Heart left ventricle (tissue), 16 donors: Measurements from ENCODE around the gene SFRP5. TPM values are rescaled to one million over a fixed set of nuclear protein-coding genes. Genes with fewer than 3 reads are reported as not detected.

Source experiments
- ATAC-seq, 4 donors: fragments of 200-7000 bp; cut with Tn5 transposase; one replicate each; pipeline ENCODE4 v1.9.1; 2020 to 2022; ENCODE audit warnings: moderate library complexity in 4 of 4, mild to moderate bottlenecking in 3 of 4, moderate number of reproducible peaks in 1 of 4
- DNase-seq, 5 donors: peaks; one replicate each; pipeline ENCODE4 v3.0.0-alpha.2; 2020
- H3K27ac ChIP-seq, 12 donors: fragments of 200-600 bp; sonication (generic) in 4 of 12; one replicate each; pipeline versions ENCODE4 v1.5.0 to v1.8.0; 2016 to 2022; ENCODE audit warnings: mild to moderate bottlenecking in 2 of 12
- H3K27me3 ChIP-seq, 9 donors: fragments of 200-600 bp; sonication (generic) in 2 of 9; one replicate each; pipeline versions ENCODE4 v1.5.1 to v1.8.0; 2016 to 2022; ENCODE audit warnings: mild to moderate bottlenecking in 3 of 9
- H3K36me3 ChIP-seq, 9 donors: fragments of 200-600 bp; sonication (generic) in 2 of 9; one replicate each; pipeline versions ENCODE4 v1.5.0 to v1.8.0; 2018 to 2022; ENCODE audit warnings: mild to moderate bottlenecking in 2 of 9
- H3K4me1 ChIP-seq, 12 donors: fragments of 200-600 bp; sonication (generic) in 4 of 12; one replicate each; pipeline versions ENCODE4 v1.5.0 to v1.8.0; 2016 to 2022; ENCODE audit warnings: mild to moderate bottlenecking in 3 of 12
- H3K4me3 ChIP-seq, 12 donors: fragments of 200-600 bp; sonication (generic) in 4 of 12; one replicate each; pipeline versions ENCODE4 v1.5.0 to v1.8.0; 2017 to 2022; ENCODE audit warnings: mild to moderate bottlenecking in 9 of 12, moderate library complexity in 4 of 12
- H3K9me3 ChIP-seq, 12 donors: fragments of 200-600 bp; sonication (generic) in 4 of 12; one replicate each; pipeline versions ENCODE4 v1.5.0 to v1.8.0; 2016 to 2022; ENCODE audit warnings: mild to moderate bottlenecking in 1 of 12
- CTCF ChIP-seq, 12 donors: fragments of 200-600 bp; sonication (generic) in 4 of 12; IDR thresholded peaks; one replicate each; pipeline versions ENCODE4 v1.5.0 to v1.8.0; 2018 to 2022; ENCODE audit warnings: antibody characterized with exemption in 12 of 12, mild to moderate bottlenecking in 5 of 12
- POLR2A ChIP-seq, 2 donors: fragments of 450-650 bp; IDR thresholded peaks; one replicate each; pipeline ENCODE4 v1.6.1; 2017; ENCODE audit warnings: antibody characterized with exemption in 2 of 2, mild to moderate bottlenecking in 2 of 2, moderate library complexity in 2 of 2
- WGBS, 4 donors: extraction: QIAGEN DNeasy Blood & Tissue Kit in 2 of 4; methylation state at CpG; one replicate each; pipeline versions ENCODE4 v1.1.5 to v1.1.7; 2013 to 2018; 5-methylcytosine and 5-hydroxymethylcytosine counted together
- intact Hi-C, 10 donors: fragments of 100-400 bp; cut with DNase I; formaldehyde crosslinking; loops; one replicate each; pipeline versions ENCODE4 v1.11.1 to v1.14.2; 2022
- polyA plus RNA-seq, 2 donors: library from polyadenylated mRNA; stranded (reverse); fragments of 200-250 nt; gene quantifications; one replicate each; pipeline ENCODE4 v1.2.3, GENCODE V29; 2013
- total RNA-seq, 9 donors: library from RNA; depleted of rRNA in 2 of 9; stranded (reverse); fragments of >200 nt in 2 of 9; fragmentation: NEBNext Ultra II Directional in 3 of 9; extraction: Animal tissue kit (Norgen Biotek cat#: 25700) in 3 of 9; gene quantifications; one replicate each; pipeline versions ENCODE4 v1.1.0 to v1.2.4, GENCODE V29; 2016 to 2023
- donor health status: ischemic (EF 13 %, LVEDD 7.1; RV severe dilation, severe dysfunction).
- donor health status: healthy with polysubstance abuse.
- donor health status: DM: no; HTN: yes; CAD: no.
- donor health status: DM: no; HTN: no; CAD: no.
- donor health status: ischemic (EF 25% LVEDD 6.9; RV normal size, moderate dysfunction).
- donor health status: ischemic (EF 25% LVEDD 5.7; RV mildly dilated, moderate dysfunction).
- donor health status: healthy.
- donor health status: DM: yes; HTN: yes; CAD: no.
- donor health status: ischemic (EF 35%, LVEDD 5.7; RV mildly dilated, moderate dysfunction).
- donor health status: nonischemic (EF 11% LVEDD 7.7; RV severe dilation, severe dysfunction).
- donor health status: DM: yes; HTN: yes; CAD: no.
- donor health status: PGD.
- donor health status: ischemic (EF 29% LVEDD 5.4; RV normal size, mild dysfunction).
- donor health status: nonischemic (EF 23%, LVEDD 6.1; RV moderate dilation, normal function).

Gene SFRP5
- total and polyA plus RNA-seq, 11 donors = 0.12 to 3.7 (median 1.3) TPM

- intact Hi-C loops = loop anchor here in 3 of 10 donors (2.0 to 10.0 kb wide), 3 partner anchors 37 to 333 kb away; partner anchors contain the start of genes MMS19 (in 1 of the 3), RRP12 (in 1 of the 3) and UBTD1 (in 1 of the 3)
- ATAC-seq (peak in 1 of 4 donors; percentile 2), DNase-seq (no peak)
- no peak for TF ChIP-seq POLR2A (IDR thresholded peaks at IDR 0.05)
- TF ChIP-seq CTCF (IDR thresholded peaks at IDR 0.05) = no peak
- H3K27ac ChIP-seq = peak overlapping the region in 7 of 12 donors; percentile 87 to 97 (median 93)
- peak overlapping the region; percentile 75 to 100 (median 90) for H3K4me3 ChIP-seq
- peaks cover 0 to 38% (median 20%) of the 10 kb centered on the region in 9 donors for H3K36me3 ChIP-seq
- WGBS, 4 donors = 26 to 28% (median 28%) methylated on average over 14 of the region's 14 CpGs
- H3K9me3 ChIP-seq = no peaks in the 10 kb centered on the region
- no peaks in the 10 kb centered on the region for H3K27me3 ChIP-seq
- H3K4me1 ChIP-seq = peaks cover 6 to 33% (median 19%) of the 10 kb centered on the region in 12 donors
Measured at GRCh38 chr10:97737770-97738265, 34.0 kb downstream of the SFRP5 start.

- Histone ChIP-seq H3K4me3 (peak within 1 kb of the TSS; percentile 75 to 100 (median 90)), H3K36me3 (peaks cover 0 to 34% (median 17%) of the 10 kb centered on the region in 9 donors), H3K4me1 (peaks cover 4 to 32% (median 18%) of the 10 kb centered on the region in 12 donors), H3K27ac (peak within 1 kb of the TSS; percentile 66 to 97 (median 92)), H3K9me3 (no peaks in the 10 kb centered on the region), H3K27me3 (no peaks in the 10 kb centered on the region)
- 0 to 1% (median 0%) methylated on average over 42 to 72 of the region's 72 CpGs for WGBS, 4 donors
- peak; percentile 97 to 99 (median 98) for DNase-seq
- intact Hi-C loops = loop anchor here in 3 of 10 donors (2.0 to 10.0 kb wide), 3 partner anchors 36 to 332 kb away; partner anchors contain the start of genes MMS19 (in 1 of the 3), RRP12 (in 1 of the 3) and UBTD1 (in 1 of the 3)
- peak; percentile 87 to 96 for TF ChIP-seq POLR2A (IDR thresholded peaks at IDR 0.05)
- no peak for TF ChIP-seq CTCF (IDR thresholded peaks at IDR 0.05)
- peak; percentile 96 to 98 (median 96) for ATAC-seq
Measured at GRCh38 chr10:97736902-97737769, 34.7 kb downstream of the SFRP5 start, which contains the start of gene ZFYVE27. Gene ZFYVE27 (plus strand): TSS chr10:97737128. CDS start chr10:97738478, 1,350 bp downstream.

- Histone ChIP-seq H3K4me3 (peak overlapping the region in 11 of 12 donors; percentile 75 to 100 (median 88)), H3K4me1 (peaks cover 4 to 32% (median 18%) of the 10 kb centered on the region in 12 donors), H3K27ac (peak overlapping the region in 11 of 12 donors; percentile 46 to 97 (median 92)), H3K27me3 (no peaks in the 10 kb centered on the region), H3K36me3 (peaks cover 0 to 28% (median 17%) of the 10 kb centered on the region in 9 donors), H3K9me3 (no peaks in the 10 kb centered on the region)
- DNase-seq (no peak), ATAC-seq (peak; percentile 7 to 34 (median 23))
- intact Hi-C loops = loop anchor here in 3 of 10 donors (2.0 to 10.0 kb wide), 3 partner anchors 36 to 332 kb away; partner anchors contain the start of genes MMS19 (in 1 of the 3), RRP12 (in 1 of the 3) and UBTD1 (in 1 of the 3)
- no peak for TF ChIP-seq CTCF (IDR thresholded peaks at IDR 0.05)
- no peak for TF ChIP-seq POLR2A (IDR thresholded peaks at IDR 0.05)
- 65 to 73% (median 69%) methylated on average over 13 of the region's 13 CpGs for WGBS, 4 donors
Measured at GRCh38 chr10:97736403-97736901, 35.3 kb downstream of the SFRP5 start.
